Stimulated activated CD4-positive, alpha-beta T cell treated with anti-CD3 and anti-CD28 coated beads, TNF-alpha, amount 100 ng/mL, for 24 hours (primary cell): ENCODE data around the gene DENND2C.

ENCODE experiments used
- DNase-seq, 3 experiments: peaks; one replicate each; pipeline ENCODE4 v3.0.0-alpha.2; 2020; ENCODE audit warnings: low read depth in 3 of 3

The DENND2C gene

DNA sequence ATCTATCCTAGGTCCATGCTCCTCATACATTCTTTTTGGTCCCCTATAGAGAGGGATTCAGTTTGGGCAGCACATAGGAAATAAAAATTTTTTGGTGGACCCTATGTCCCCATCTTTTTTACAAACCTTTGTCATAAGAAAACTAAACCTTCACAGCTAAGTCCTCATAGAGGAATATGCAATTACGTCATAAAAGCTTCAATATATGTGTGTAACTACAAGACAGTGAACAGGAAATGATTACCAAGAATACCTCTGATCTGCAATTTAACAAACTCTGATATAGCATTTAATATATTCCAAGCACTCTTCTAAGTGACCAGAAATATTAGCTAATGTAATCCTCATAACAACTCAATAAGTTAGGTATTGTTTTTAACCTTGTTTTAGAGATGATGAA lies 6.3 kb upstream of the DENND2C start:
- no peak for DNase-seq

DNA sequence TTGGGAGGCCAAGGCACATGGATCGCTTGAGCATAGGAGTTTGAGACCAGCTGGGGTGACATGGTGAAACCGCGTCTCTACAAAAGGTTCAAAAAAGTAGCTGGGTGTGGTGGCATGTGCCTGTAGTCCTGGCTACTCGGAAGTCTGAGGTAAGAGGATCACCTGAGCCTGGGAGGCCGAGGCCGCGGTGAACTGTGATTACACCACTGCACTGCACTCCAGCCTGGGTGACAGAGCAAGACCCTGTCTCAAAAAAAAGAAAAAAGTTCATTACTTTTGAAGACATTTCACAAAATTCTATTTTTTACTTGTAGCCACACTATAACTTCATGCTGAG lies 2.1 kb upstream of the DENND2C start:
- no peak for DNase-seq

DNA sequence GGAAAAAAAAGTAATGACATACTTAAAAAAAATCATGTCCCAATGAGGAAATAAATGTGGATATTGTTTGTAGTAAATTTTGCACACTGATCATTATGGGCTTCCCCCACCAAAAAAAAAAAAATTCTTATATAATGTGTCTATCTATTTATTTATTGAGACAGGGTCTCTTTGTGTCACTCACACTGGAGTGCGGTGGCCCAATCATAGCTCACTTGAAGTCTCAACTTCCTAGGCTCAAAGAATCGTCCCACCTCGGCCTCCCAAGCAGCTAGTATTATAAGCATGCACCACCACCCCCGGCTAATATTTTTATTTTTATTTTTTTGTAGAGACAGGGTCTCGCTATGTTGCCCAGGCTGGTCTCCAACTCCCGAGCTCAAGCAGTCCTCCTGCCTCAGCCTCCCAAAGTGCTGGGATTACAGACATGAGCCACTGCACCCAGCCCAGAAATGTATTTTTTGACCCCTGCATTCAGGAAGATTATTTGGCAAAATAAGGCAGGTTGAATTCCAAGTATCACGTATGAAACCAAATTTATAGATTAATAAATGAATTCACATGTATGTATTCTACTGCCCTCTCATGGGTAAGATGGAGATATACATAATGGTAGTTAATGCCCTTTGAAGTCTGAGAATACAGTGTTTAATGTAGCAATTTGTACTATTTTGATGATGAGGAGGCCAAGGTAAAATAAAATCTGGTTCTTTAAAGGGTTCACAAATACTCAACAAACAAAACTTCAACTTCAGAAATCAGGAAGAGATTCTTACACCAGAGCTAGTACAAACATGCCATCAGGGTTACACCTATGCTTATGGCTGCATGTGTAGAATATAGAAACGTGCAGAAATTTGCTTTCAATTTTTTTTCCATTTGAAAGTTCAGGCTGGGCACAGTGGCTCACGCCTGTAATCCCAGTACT lies 1.4 kb upstream of the DENND2C start:
- DNase-seq = no peak

DNA sequence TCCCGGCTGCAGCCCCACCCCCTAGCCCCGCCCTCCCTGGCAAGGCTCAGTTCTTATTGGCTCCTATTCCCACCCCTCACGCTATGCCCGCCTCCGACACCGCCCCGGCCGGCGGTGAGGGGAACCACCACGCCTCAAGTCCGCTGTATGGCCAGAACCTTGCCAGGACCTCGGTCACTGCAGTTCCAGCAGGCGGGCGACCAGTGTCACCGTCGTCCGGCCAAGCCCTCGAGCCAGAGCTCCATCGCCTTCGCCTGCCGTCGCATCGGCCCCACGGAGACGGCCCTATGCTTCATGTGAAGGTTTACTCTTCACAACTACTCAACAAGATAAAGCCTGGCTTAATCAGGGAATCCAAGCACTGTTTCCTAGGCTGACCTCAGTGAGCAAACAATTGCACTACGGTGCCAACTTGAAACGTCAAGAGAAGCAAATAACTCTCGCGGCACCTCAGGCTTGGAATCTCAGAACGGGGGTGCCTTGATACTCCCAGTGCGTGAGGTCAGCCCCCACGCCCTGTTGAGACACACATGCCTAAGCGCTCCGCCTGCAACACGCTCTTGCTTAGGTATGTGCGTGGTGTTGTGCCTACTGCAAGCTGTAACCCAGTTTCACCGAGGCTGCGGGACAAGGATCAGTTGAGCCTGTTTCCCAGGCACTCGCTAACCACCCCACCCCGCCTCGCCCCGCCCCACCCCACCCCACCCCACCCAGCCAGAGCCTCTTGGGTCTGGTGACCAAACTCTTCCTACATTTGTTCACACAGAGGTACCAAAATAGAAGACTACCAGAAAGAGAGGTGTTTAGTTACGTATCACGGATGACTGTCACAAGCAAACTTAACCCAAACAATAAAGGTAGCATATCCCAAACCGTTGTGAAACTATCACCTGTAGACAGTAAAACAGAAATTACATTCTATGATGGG lies 498 bp upstream of the DENND2C start:
- DNase-seq = peak; percentile 64 to 88 (median 70)

DNA sequence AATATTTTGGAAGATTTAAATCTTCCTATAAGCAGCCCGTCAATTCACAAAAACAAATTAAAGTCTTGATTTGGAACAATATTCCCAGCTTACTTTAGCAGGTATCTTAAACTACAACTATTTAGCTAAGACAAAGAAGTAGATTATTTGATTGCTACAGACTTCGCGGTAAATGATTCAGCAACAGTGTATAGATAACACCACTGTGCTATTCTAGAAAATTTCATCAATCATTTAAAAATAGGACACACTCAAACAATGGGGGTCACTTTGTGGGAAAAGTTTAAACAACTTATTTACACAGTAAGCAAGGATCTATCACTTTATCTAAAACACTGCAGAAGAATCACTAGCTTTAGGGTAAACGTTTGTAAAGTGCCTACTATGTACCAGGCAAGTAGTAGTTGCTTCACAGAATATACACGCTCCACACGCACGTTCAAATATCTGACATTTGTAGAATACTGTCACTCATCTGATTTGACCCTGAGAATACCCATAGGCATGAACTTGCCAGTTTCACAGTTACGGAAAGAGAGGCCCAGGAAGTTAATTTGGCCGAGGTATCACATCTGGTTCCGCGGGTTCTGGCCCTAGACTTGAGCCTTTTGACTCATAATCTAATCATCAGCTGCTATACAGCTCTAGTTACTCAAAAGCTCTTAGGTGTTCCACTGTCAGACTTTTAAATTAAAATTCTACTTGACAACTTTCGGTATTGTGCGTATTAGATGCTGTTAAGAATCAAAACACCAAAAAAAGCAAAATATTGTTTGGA lies 876 bp downstream of the DENND2C start:
- no peak for DNase-seq

DNA sequence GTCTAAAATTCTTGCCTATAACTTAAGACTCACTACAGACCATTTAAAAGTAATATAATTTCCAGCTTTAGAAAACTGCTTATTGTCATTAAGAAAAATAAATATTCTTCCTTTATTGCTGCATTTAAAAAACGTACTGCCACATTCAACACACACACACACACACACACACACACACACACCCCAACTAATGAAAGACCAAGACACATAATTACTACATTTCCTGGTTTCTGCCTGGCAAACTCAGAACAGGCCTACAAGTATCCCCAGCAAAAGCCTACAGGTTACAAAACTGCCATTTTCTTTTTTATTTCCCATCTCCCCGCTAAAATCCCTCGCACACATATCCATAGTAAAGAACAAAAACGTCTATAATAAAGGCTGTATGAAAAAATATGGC lies 1.5 kb downstream of the DENND2C start:
- no peak for DNase-seq

DNA sequence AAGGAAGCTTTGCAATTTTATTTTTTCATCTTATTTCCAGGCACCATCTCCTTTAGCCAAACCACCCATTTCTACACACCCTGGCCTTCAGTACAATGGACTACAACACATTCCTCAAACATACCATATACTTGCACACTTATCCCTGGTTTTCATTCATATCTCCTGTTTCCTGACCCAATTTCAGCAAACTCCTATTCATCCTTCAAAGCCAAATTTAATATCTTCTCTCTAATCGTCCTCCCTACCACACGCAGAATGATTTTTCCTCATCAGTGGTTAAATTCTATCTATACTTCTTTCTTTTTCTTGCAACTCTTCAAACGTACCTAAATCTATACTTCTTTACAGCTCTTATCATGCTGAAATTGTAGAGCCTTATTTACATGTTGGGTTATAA lies 2.9 kb downstream of the DENND2C start:
- DNase-seq = no peak

DNA sequence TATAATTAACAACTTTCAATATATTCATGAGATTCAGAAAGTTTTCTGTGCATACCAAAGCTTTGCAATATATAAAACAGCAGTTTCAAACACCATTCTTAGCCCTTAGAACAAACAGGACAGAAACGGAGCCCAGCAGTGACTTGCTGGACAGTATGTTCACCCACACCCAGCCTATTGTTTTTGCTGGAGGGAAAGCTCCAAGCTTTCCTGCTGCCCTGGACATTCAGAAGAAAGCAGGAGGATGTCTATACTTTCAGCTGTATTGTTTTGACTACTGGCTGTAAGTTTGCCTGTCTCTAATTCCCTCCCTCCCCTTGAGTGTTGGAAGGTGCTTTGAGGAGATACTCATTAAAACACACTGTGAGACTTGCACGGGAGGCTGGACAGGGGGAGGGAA lies 9.6 kb downstream of the DENND2C start:
- DNase-seq = no peak

DNA sequence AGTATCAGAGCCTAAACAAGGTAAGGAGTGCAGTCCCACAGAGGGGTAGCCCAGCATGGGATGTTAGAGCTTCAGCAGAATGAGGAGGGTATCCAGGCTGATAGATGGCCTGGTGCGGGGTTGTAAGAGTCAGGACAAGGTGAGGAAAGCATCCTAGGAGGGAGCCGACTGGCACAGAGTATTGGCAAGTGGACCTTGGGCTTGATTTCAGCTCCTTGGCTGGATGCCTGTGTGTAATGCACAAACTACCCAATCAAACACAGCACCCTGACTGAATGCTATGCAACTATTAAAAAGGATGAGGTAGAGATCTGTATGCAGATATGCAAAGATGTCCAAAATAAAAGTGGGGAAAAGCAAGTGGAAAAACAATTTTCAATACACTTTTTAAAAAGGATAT lies 18.0 kb downstream of the DENND2C start:
- no peak for DNase-seq

DNA sequence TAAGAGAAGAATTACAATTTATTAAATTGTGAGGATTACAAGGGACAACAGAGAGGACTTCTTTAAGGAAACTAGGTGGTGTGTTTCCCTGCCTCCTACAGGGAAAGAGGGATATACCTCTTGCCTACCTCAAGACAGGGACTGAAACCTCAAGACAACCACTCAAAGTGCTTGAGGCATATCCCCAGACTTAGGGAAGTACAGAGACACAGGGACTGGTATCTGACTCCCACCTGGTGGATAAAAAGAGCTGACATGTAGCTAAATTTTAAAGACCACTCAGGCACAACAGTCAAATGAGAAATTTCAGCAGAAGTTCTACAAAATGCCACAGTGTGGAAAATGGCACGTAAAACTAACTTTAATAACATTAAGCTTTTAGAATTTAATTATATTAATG lies 21.3 kb downstream of the DENND2C start:
- no peak for DNase-seq

DNA sequence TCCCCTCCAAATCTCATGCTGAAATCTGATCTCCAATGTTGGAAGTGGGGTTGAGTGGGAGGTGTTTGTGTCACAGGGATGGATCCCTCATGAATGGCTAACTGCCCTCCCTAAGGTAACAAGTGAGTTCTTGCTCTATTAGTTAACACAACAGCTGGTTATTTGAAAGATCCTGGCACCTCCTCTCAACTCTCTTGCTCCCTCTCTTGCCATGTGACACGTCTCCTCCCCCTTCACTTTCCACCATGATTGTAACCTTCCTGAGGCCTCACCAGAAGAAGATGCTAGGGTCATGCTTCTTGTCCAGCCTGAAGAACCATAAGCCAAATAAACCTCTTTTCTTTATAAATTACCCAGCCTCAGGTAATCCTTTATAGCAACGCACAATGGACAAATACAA lies 28.5 kb downstream of the DENND2C start:
- DNase-seq = no peak

DNA sequence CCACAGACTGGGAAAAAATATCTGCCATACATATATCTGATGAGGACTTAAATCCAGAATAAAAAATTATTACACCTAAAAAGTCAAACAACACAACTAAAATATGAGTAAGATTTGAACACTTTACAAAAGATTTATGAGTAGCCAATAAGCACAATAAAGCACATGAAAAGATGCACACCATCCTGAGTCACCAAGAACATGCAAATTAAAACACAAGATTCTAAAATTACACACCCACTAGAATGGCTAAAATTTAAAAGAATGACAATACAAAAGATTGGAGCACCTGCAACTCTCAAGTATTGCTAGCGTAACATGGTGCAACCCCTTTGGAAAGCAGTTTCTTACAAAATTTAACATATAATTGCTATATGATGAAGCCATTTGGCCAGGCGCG lies 30.9 kb downstream of the DENND2C start:
- no peak for DNase-seq

DNA sequence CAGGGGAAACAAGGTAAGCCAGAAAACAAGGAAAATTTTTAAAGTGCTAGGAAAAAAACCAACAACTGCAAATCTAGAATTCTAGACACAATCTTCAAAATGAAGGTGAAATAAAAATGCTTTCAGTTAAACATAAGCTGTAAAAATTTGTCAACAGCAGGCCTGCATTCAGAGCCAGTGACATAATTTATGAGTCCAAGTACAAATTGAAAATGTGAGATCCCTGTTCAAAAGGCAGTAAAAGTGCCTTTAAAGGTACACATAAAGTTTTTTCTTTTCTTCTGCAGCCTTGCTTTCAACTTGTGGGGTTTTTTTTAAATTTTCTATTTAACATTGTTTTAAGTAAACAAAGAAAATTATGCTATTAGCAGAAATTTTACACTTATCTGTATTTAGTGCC lies 37.4 kb downstream of the DENND2C start:
- DNase-seq = no peak

DNA sequence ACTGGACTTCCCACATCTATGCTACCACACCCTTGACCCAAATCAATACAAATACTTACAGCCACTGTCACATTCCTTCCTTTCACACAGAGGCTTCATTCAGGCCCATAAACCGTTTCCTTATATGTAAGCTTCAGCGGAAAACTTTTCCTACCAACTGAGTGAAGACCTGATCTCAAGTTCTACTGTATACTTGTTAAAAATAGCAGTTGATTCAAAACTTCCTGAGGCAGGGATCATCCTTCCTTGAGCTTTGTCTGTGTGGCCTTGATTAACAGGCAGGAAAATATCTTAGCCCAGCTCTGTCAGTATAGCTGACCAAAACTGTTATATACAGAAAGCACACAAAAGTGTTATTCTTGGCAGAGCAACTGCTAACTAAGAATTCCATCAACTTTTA lies 42.7 kb downstream of the DENND2C start:
- no peak for DNase-seq

DNA sequence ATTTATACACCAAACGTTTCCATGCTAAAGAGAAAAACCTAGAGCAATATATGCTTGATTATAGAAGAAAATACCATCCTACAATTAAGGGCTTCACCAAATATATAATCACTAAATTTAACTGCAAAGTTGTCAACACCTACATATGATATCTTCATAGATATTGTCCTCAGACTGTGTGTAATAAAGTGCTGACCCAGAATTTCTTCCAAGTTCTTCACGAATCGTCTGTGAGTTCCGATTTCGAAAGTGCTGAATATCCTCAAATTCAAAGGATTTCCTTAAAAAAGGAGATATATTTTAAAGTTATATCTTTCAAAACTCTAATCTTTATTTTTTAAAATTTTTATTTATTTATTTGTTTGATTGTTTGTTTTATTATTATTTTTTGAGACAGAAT lies 46.5 kb downstream of the DENND2C start:
- no peak for DNase-seq

DNA sequence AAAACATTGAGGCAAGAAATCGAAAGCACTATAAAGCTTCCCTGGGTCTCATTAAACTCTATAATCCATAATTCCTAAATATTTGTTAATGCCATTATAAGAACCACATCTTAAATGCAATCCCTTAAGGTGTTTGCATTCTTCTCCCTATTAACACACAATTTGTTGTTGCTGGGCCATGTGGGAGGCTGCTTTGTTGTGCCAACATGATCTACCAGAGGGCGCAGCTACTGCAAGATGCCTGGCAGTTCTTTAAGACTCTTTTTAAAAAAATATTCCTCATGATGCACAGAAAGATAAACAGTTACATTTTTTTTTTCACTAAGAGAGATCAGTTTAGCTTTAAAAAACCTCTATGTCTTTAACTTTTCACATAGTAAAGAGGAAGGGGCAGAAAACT lies 49.4 kb downstream of the DENND2C start:
- no peak for DNase-seq

DNA sequence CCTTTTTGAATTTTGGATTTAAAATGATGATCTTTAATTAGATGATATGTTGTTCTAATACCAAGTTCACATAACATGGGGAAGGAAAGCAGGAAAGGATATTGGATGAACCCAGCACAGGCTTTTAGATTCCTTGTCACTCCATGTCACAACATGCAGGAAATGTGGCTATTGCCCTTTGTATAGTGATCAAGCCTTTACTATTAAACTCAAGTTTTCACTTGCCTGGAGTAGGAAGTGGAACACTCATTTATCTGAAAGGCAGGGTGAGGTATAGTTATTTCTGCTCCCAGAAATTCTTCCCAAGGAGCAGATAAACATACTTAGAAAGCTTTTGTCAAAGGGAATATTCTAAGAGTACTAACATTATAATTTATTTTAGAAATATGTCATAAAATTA lies 51.2 kb downstream of the DENND2C start:
- no peak for DNase-seq

DNA sequence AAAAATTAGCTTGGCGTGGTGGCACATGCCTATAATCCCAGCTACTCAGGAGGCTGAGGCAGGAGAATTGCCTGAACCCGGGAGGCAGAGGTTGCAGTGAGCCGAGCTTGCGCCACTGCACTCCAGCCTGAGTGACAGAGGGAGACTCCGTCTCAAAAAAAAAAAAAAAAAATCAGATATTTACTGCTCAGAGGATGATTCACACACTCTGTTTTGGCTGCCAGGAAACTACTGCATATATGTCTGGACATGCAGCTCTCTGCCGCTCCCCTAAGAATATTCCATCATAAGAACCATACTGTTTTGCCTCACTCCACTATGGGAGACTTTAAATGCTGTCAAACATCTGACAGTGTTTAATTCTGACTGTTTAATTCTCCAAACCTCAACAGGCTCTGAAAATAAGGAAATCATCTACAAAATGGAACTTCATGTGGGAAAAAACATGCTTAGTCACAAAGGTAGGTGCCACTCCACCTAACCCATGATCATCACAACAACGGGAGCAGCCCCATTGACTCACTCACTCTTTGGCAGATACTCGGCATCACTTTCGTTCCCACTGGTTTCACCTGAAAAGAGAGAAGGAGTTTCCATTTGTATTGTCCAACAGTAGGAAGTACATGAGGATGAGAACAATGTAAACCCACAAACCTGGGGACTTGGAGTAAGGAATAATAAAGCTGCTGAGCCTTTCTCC lies 59.2 kb downstream of the DENND2C start:
- DNase-seq = no peak

DNA sequence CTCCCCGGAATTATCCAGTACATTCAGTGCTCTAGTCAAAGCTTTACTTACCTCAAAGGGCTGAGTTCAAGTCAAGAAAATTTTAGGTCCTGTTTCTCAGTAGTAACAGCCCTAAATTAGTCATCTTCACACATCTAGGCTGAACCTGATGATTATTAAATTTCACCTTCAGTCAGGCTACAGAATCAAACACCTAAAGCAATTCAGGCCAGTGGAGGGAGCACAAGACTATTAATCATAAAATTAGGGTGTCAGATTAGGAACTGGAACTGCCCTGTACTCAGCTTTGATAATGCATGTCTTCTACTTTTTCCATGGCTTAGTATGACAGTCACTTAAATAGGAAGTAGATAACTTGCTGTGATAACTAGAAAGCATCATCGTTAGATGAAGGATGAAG lies 60.0 kb downstream of the DENND2C start:
- no peak for DNase-seq

DNA sequence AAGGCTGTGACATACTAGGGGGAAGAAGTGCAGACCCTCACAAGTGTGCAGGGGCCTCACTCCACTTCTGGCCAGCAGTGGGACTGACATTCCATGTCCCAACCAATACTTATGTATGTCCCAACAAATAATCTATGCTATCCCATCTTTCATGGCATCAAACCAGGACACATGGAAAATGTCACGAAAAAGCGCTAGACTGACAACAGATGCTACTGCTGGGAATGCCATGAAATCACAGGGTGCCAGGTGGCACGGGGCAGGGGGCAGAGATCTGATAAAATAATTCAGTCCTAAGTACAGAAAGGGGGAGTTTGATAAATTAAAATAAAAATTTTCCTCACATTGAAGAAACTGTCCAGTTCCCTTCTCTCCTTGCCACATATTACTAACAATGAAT lies 60.8 kb downstream of the DENND2C start:
- DNase-seq = no peak

DNA sequence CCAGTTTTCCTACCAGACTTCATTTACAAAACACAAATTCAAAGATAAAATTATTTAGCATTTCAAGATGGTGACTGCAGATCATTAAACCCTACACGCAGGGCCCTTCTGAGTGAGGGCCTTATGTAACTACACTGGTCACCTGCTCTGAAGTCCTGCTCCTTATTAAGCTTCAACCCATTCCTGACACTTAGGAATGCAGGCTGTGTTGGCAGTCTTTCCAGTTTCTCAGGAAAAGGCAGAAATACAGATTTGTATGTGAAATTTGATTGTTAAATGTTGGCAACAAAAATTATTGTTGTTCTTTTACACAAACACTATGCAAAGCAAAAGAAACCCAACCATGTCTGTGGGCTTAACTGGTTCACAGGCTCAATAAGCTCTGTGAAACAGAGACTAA lies 62.6 kb downstream of the DENND2C start:
- no peak for DNase-seq

DNA sequence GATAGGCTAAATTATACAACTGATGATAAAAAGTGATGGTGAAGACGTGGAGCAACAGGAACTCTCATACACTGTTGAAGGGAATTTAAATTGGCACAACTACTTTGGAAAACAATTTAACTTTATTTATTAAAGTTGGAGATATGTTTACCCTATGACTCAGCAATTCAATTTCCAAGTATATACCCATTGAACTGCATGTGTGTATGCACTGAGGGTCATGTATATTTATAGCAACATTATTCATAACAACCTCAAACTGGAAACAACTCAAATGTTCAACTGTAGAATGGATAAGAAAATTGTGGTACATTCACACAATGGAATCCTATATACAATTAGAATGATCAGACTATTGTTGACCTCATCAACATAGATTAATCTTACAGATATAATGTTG lies 71.9 kb downstream of the DENND2C start:
- no peak for DNase-seq
